GM08714 (cell line): Measurements from ENCODE around the gene ANKRD6.

ENCODE experiments used
- H3K4me3 ChIP-seq: fragments of 200-500 bp; sonication (Bioruptor generic); 2 replicates; pipeline ENCODE4 v1.5.1; 2014; ENCODE audit warnings: mild to moderate bottlenecking, low read length, inconsistent platforms
- ZNF274 ChIP-seq: IDR thresholded peaks from 2 replicates; pipeline ENCODE4 v1.6.1; 2012; ENCODE audit warnings: mild to moderate bottlenecking, low read depth, low read length

The ANKRD6 gene

DNA sequence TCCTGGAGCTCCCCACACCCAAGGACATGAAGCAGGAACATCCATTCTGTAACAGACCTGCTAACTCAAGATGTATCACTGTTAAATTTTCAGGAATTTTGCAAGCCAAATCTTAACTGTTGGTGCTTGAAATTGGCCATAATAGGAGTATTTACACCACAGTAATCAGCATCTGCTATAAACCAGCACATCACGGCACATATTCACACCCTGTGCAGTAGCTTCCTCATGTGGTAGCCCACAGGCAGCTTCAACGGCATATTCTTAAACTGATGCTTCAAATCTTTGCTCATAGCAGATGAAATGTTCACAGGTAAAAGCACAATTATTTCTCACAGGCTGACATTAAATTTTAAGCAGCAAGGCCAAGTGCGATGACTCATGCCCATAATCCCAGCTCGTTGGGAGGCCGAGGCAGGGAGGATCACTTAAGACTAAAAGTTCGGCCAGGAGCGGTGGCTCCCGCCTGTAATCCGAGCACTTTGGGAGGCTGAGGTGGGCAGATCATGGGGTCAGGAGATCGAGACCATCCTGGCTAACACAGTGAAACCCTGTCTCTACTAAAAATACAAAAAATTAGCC, 249.1 kb downstream of the ANKRD6 start:
- no peak for TF ChIP-seq ZNF274
- H3K4me3 ChIP-seq: no peak overlapping the region

DNA sequence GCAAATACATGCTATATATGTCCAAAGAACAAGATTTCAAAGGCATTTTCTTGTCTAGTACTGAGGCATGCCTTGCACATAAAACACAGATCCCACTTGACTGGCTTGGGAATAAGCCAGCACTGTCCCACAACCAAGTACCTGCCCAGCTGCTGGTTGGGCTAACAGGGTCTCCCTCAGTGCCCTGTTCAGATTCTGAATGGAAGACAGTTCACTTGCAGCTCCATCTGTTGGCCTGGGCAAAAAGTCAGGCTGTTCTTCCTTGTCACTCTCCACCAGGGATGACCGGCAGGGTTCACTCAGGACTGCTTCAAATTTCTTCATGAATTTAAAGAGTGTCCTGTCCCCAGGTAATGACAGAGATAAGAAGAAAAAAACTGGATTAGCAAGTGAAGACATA, 250.0 kb downstream of the ANKRD6 start:
- H3K4me3 ChIP-seq: no peak overlapping the region
- TF ChIP-seq ZNF274: no peak
